ENCODE results near the gene FAN1. TPM values are rescaled to one million over a fixed set of nuclear protein-coding genes. Genes with fewer than 3 reads are reported as not detected.

Gene FAN1
- total and polyA plus RNA-seq, 2 of the 13 experiments (the other 11 are each of a cell fraction or from before 2014, with no cell fraction given): 10.8 to 20.1 TPM

GRCh38 chr15:30903497-30904187 lies at the start of gene FAN1 (continued):
- TF ChIP-seq EP300 (IDR thresholded peaks at IDR 0.05; ENCODE audit: low read depth in 2 of 2, low read length in 2 of 2): no peak
- peak; percentile 31; the same call in 1 of the 2 replicates for TF ChIP-seq EP300 (CRISPR knock-in tag; IDR thresholded peaks at IDR 0.05; ENCODE audit: borderline replicate concordance)
- TF ChIP-seq DNMT3B (CRISPR knock-in tag; conservative IDR thresholded peaks at IDR 0.05): no peak; the same call in 1 of the 2 replicates
- TF ChIP-seq ZNF430 (CRISPR knock-in tag; IDR thresholded peaks at IDR 0.05): peak; percentile 82
- TF ChIP-seq ZNF382 (CRISPR knock-in tag; IDR thresholded peaks at IDR 0.05; ENCODE audit: borderline replicate concordance): no peak
- TF ChIP-seq NFIC (IDR thresholded peaks at IDR 0.05; ENCODE audit: low read length): no peak
- TF ChIP-seq GLMP (CRISPR knock-in tag; IDR thresholded peaks at IDR 0.05; ENCODE audit: borderline replicate concordance): no peak
- peak; percentile 95 for TF ChIP-seq POGK (CRISPR knock-in tag; conservative IDR thresholded peaks at IDR 0.05)
- TF ChIP-seq ZNF83 (CRISPR knock-in tag; IDR thresholded peaks at IDR 0.05; ENCODE audit: borderline replicate concordance): peak; percentile 91; the same call in 1 of the 2 replicates
- no peak for TF ChIP-seq HMGA1 (CRISPR knock-in tag; conservative IDR thresholded peaks at IDR 0.05)
- TF ChIP-seq, protein P1, sequence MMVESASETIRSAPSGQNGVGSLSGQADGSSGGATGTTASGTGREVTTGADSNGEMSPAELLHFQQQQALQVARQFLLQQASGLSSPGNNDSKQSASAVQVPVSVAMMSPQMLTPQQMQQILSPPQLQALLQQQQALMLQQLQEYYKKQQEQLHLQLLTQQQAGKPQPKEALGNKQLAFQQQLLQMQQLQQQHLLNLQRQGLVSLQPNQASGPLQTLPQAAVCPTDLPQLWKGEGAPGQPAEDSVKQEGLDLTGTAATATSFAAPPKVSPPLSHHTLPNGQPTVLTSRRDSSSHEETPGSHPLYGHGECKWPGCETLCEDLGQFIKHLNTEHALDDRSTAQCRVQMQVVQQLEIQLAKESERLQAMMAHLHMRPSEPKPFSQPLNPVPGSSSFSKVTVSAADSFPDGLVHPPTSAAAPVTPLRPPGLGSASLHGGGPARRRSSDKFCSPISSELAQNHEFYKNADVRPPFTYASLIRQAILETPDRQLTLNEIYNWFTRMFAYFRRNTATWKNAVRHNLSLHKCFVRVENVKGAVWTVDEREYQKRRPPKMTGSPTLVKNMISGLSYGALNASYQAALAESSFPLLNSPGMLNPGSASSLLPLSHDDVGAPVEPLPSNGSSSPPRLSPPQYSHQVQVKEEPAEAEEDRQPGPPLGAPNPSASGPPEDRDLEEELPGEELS (CRISPR knock-in tag; IDR thresholded peaks at IDR 0.05): peak; percentile 69; the same call in 1 of the 2 replicates
- TF ChIP-seq RXRB (CRISPR knock-in tag; IDR thresholded peaks at IDR 0.05; ENCODE audit: borderline replicate concordance): no peak
- TF ChIP-seq NR2F6 (IDR thresholded peaks at IDR 0.05): no peak
- no peak; the same call in none of the 2 replicates for TF ChIP-seq NR2F6 (CRISPR knock-in tag; IDR thresholded peaks at IDR 0.05)
- TF ChIP-seq ZNF878 (CRISPR knock-in tag; IDR thresholded peaks at IDR 0.05): peak; percentile 89
- TF ChIP-seq SIX1 (CRISPR knock-in tag; IDR thresholded peaks at IDR 0.05; ENCODE audit: borderline replicate concordance): peak; percentile 9; the same call in 1 of the 2 replicates
- TF ChIP-seq ARNT2 (CRISPR knock-in tag; IDR thresholded peaks at IDR 0.05; ENCODE audit: low read depth): peak; percentile 94
- no peak for TF ChIP-seq FOXP1 (IDR thresholded peaks at IDR 0.05)
- no peak for TF ChIP-seq FOXP1 (CRISPR knock-in tag; IDR thresholded peaks at IDR 0.05)
- peak; percentile 70; the same call in 1 of the 2 replicates for TF ChIP-seq ZSCAN30 (CRISPR knock-in tag; IDR thresholded peaks at IDR 0.05)
- TF ChIP-seq ZNF670 (CRISPR knock-in tag; IDR thresholded peaks at IDR 0.05; ENCODE audit: borderline replicate concordance): 0 out of 2 replicates have a peak, but pooled peaks have one; percentile 12
- TF ChIP-seq ZNF577 (CRISPR knock-in tag; IDR thresholded peaks at IDR 0.05; ENCODE audit: borderline replicate concordance, low read depth): 0 out of 2 replicates have a peak, but pooled peaks have one; percentile 61
- peak; percentile 92 for TF ChIP-seq PHF8 (CRISPR knock-in tag; IDR thresholded peaks at IDR 0.05)
- TF ChIP-seq ZNF337 (CRISPR knock-in tag; IDR thresholded peaks at IDR 0.05; ENCODE audit: borderline replicate concordance, low read depth): peak; percentile 15; the same call in 1 of the 2 replicates
- TF ChIP-seq U2AF2 (IDR thresholded peaks at IDR 0.05; ENCODE audit: low read depth, low read length): no peak
- TF ChIP-seq MLLT10 (CRISPR knock-in tag; IDR thresholded peaks at IDR 0.05): no peak
